Left cardiac atrium (tissue), 4 donors: ENCODE data around the gene SUPT3H. TPM values are rescaled to one million over a fixed set of nuclear protein-coding genes. Genes with fewer than 3 reads are reported as not detected.
"Not testable (repeated sequence)": the region's sequence is repeated elsewhere in the genome, so short reads cannot be mapped to it uniquely, and the experiment has no call there.

Source experiments
- ATAC-seq, 2 donors: fragments of 200-7000 bp; cut with Tn5 transposase; one replicate each; pipeline ENCODE4 v1.9.1; 2020; ENCODE audit warnings: mild to moderate bottlenecking in 2 of 2, moderate library complexity in 2 of 2
- DNase-seq: peaks from one replicate; pipeline ENCODE4 v3.0.0-alpha.2; 2020
- intact Hi-C, 2 donors: fragments of 100-400 bp; cut with DNase I; formaldehyde crosslinking; loops; one replicate each; pipeline versions ENCODE4 v1.14.1 to v1.15.1; 2022 to 2023
- total RNA-seq, 2 donors: library from RNA; stranded (reverse); fragmentation: NEBNext Ultra II Directional; extraction: Animal tissue kit (Norgen Biotek cat#: 25700); gene quantifications; one replicate each; pipeline ENCODE4 v1.2.1, GENCODE V29; 2021
- donor health status: DM: no; HTN: yes; CAD: no.
- donor health status: DM: no; HTN: yes; CAD: no; lungs with severe emphysema.
- donor health status: DM: yes; HTN: yes; CAD: no.
- donor health status: Dilated cardiomyopathy.

The SUPT3H gene
- total RNA-seq, 2 donors from 2014 or later, result 3.2 to 4.3 TPM

GRCh38 chr6:45098256-45098655 is 279.5 kb downstream of the SUPT3H start:
- intact Hi-C loops, result no loop called here
- no peak for DNase-seq

GRCh38 chr6:45094831-45095230 is 282.9 kb downstream of the SUPT3H start:
- no peak for DNase-seq

More at GRCh38 chr6:45098256-45098655, 279.5 kb downstream of the SUPT3H start:
- ATAC-seq, result no peak

GRCh38 chr6:45092135-45092534 is 285.6 kb downstream of the SUPT3H start:
- intact Hi-C loops, result no loop called here
- DNase-seq (no peak), ATAC-seq (no peak)

More at GRCh38 chr6:45094831-45095230, 282.9 kb downstream of the SUPT3H start:
- no peak for ATAC-seq
- intact Hi-C loops, result no loop called here

DNA sequence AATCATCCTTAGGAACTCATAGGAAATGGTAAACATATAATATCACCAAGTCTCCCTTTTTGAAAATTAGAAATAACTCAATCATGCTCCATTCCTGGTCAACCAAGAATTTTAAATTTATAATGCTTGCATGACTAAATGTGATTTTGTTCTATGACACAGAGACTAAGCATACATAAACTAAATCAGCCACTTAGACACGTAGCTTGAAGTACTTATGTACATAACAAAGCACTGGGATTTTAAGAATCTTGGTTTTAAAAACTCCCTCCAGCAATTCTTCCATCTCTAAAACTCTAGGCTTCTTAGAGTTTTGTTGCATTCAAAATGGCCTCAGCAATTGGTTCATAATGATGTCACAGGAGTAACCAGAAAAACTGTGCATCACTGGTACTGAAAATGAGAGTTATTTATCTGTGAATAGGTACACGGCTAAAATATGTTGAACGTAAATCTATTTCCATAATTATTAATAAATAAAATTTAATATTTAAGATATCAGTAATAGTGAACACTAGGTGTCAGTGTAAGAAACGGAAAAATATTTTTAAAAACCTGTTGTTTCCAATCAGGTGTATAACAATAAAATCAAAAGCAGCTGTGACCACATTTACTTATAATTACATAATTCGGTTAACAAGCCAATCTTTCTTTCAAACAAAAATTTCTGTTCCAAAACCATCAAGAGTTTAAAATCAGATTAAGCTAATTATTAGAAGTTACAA is 291.2 kb downstream of the SUPT3H start:
- DNase-seq (no peak), ATAC-seq (no peak)
- intact Hi-C loops, result no loop called here

GRCh38 chr6:45084257-45084656 is 293.5 kb downstream of the SUPT3H start:
- intact Hi-C loops, result no loop called here
- ATAC-seq (no peak), DNase-seq (no peak)

DNA sequence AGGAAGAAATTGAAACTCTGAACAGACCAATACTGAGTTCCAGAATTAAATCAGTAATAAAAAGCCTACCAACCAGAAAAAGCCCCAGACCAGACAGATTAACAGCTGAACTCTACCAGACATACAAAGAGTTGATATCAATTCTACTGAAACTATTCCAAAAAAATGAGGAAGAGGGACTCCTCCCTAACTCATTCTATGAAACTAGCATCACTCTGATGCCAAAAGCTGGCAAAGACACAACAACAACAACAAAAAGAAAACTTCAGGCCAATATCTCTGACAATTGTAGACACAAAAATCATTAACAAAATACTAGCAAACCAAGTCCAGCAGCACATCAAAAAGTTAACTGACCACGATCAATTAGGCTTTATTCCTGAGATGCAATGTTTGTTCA is 295.6 kb downstream of the SUPT3H start:
- intact Hi-C loops, result no loop called here
- ATAC-seq (no peak), DNase-seq (no peak)

DNA sequence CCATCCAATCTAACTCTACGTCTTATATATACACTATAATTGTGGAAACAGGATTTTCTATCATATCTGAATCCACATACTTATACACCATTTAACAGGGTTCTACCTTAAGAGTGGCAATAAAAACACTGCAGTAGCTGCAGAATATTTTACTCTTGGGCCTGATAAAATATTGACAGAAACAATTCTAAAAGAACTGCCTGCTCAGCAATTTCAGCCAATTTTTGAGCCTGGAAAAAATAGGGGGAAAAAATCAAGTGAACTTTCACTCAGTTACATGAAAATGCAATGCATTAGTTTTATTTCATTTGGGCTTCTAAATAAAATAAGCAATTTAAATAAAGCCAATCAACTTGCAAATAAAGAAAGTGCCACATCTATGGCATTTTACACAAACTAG is 296.1 kb downstream of the SUPT3H start:
- intact Hi-C loops, result no loop called here
- ATAC-seq, result no peak

DNA sequence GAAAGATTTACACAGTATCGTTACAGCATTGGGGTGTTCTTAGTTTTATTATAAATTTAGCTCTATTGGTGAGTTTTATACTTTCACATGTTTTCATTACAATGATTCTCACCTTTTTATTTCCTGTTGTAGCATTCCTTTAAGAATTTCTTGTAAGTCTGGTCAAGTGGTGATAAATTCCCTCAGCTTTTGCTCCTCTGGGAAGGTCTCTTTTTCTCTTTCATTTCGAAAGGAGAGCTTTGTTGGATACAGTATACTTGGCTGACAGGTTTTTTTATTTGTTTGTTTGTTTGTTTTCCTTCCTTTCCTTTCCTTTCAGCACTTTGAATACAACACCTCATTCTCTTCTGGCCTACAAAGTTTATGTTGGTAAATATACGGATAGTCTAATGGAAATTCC is 299.3 kb downstream of the SUPT3H start:
- intact Hi-C loops, result no loop called here
- DNase-seq (no peak), ATAC-seq (no peak)

More for the DNA sequence above, 296.1 kb downstream of the SUPT3H start:
- no peak for DNase-seq

DNA sequence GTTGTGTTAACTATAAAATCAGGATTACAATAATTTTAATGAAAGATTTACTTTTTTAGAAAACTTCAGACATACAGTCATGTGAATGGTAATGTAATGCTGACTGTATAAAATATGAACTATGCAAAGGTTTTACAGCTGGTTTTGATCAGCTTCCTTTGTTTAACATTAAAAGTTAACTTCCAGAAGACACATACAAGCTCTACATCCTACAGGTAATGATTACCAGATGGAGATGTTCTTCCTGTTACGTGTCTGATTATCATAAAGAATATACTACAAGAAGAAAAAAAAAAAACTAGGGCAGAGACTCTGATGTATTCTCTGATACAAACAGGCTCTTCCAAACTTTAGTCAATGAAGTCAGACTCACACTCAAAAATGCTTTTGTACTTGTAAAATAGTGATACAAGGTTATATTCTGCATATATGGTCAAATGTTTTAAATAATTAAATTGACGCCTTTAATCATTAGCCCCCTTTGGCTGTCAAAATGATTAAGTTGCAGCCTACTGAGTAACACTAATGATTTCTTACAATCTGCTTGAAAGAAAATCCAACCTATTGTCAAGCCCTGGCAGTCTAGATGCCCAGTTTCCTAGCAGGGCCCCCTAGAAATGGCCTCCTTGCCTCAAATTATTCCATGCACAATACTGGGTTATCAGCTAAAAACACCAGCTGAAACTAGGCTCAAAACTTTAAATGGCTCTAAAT is 301.4 kb downstream of the SUPT3H start:
- no peak for DNase-seq
- ATAC-seq, result no peak
- intact Hi-C loops, result no loop called here

- DNase-seq (no peak), ATAC-seq (peak in 1 of 2 donors; percentile 83)
- intact Hi-C loops, result no loop called here
These were observed 302.5 kb downstream of the SUPT3H start for GRCh38 chr6:45075246-45075645.

- no peak for DNase-seq
- intact Hi-C loops, result no loop called here
- no peak for ATAC-seq
These were observed 303.3 kb downstream of the SUPT3H start for GRCh38 chr6:45074439-45074838.

DNA sequence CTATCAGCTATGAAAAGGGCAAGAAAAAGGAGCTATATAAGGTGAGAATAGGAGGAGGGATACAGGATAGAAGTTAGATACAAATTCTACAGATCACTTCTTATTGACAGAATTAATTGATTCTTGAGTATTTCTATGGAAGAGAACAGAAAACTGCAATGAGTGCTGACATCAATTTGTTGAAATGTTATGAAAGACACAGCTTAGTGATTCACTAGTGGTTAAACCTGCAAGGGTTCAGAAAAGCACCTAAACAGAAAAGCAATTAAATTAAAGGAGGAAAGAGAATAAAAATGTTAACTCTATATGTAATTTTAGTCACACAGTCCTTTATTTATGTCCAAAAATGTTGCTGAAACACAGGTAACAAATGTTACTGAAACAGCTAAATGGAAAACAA is 304.0 kb downstream of the SUPT3H start:
- ATAC-seq, result no peak

GRCh38 chr6:45072673-45073072 is 305.1 kb downstream of the SUPT3H start:
- DNase-seq, result no peak
- no peak for ATAC-seq
- intact Hi-C loops, result no loop called here

More for the DNA sequence above, 304.0 kb downstream of the SUPT3H start:
- intact Hi-C loops, result no loop called here
- DNase-seq, result no peak

DNA sequence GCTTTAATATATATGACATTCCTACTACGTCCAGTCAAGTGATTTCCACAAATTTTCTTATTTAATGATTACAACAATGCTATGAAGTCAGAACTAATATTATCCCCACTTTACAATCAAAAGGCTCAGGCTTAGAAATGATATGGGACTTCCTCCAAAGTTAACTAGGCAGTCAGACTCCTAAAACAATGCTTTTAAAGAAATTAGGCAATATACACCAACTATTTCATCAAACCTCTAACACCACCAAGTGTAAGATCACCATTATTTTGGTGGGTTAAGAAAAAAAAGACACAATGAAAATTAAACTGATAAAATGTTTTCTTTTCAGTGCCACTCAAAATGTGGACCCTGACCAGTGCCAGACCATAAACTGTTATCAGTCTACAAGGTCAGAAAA is 305.7 kb downstream of the SUPT3H start:
- no peak for DNase-seq
- intact Hi-C loops, result no loop called here
- no peak for ATAC-seq

DNA sequence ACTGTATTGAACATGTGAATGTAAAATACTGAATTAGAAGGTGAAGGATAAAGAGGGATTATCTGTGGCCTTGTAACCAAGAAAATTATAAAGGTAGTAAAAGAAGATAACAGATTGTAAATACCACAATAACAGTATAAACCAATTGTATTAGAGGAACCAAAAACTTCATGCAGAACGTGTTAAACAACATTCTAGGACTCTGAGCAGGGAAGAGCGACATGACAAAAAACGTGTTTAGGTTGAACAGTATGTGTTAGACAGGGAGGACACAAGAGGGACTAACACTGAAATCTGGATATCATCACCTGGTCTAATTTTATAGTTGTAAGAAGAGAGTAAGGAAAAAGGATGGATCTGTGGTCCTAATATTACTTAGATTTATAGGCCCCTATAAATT is 308.6 kb downstream of the SUPT3H start:
- ATAC-seq (no peak), DNase-seq (no peak)
- intact Hi-C loops, result no loop called here

- intact Hi-C loops, ATAC-seq, DNase-seq: not testable (repeated sequence)
These were observed 310.3 kb downstream of the SUPT3H start for GRCh38 chr6:45067446-45067845.

GRCh38 chr6:45062659-45063058 is 315.1 kb downstream of the SUPT3H start:
- DNase-seq, ATAC-seq, intact Hi-C loops: not testable (repeated sequence)

DNA sequence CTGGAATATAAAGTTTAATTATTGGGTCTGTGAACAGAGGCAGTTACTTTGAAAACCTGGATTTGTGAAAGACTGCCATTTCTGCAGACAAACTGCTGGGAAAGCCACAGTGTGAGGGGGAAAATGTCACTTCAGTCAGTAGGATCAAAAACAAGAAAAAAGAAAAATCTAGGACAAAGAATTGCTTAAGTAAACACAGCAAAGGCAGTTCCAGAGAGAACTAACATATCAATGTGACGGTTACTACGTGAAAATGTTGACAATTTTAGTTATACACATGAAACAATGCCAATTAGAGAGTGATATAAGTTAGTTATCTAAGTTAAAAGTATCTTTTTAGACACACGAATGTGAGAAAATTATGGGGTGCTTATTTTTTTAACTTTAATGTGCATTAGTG is 320.0 kb downstream of the SUPT3H start:
- intact Hi-C loops, result no loop called here
- no peak for DNase-seq
- ATAC-seq, result no peak

GRCh38 chr6:45054610-45055009 is 323.1 kb downstream of the SUPT3H start:
- intact Hi-C loops, result no loop called here
- no peak for DNase-seq
- ATAC-seq, result no peak

- no peak for ATAC-seq
- intact Hi-C loops, result no loop called here
These were observed 325.4 kb downstream of the SUPT3H start for GRCh38 chr6:45052325-45052724.

More at GRCh38 chr6:45052325-45052724, 325.4 kb downstream of the SUPT3H start:
- DNase-seq, result no peak
